ENCODE measurements around the gene AP2S1. TPM values are rescaled to one million over a fixed set of nuclear protein-coding genes. Genes with fewer than 3 reads are reported as not detected.
A peak's percentile ranks its signal among the peaks of the same experiment; 100 is the strongest.

AP2S1 gene
- total and polyA plus RNA-seq, 12 donors = 68.7 to 192 (median 80.7) TPM

- ATAC-seq = no peak
- no peaks in the 10 kb centered on the region for H3K36me3 ChIP-seq
- 1% methylated on average over 19 of the region's 19 CpGs for WGBS, 2 donors
- no peaks in the 10 kb centered on the region for H3K27me3 ChIP-seq
- peak in 1 of 2 donors; percentile 22 for DNase-seq
- peaks cover 14 to 75% (median 52%) of the 10 kb centered on the region in 9 donors for H3K4me1 ChIP-seq
- no peak for TF ChIP-seq CTCF (IDR thresholded peaks at IDR 0.05)
- intact Hi-C loops (cut with DNase I) = loop anchor here in 7 of 10 donors (2.0 to 10.0 kb wide), 6 partner anchors 50 to 129 kb away; no protein-coding TSS in a partner anchor
- H3K4me3 ChIP-seq = peak overlapping the region; percentile 62 to 99 (median 80)
- H3K27ac ChIP-seq = peak overlapping the region; percentile 95 to 100 (median 98)
- no peaks in the 10 kb centered on the region for H3K9me3 ChIP-seq
Measured at GRCh38 chr19:46861691-46862502, 11.3 kb upstream of the AP2S1 start.

GRCh38 chr19:46860846-46861690, 10.4 kb upstream of the AP2S1 start, which contains the start of gene ARHGAP35:
TSS of gene ARHGAP35 (plus strand) at chr19:46860997. CDS start at chr19:46918676, 57,679 bp downstream.
- ATAC-seq (peak in 6 of 8 donors; percentile 0 to 68 (median 34)), DNase-seq (peak in 1 of 2 donors; percentile 43)
- Histone ChIP-seq H3K9me3 (no peaks in the 10 kb centered on the region), H3K36me3 (no peaks in the 10 kb centered on the region), H3K4me3 (peak within 1 kb of the TSS; percentile 62 to 99 (median 80)), H3K4me1 (peaks cover 14 to 74% (median 50%) of the 10 kb centered on the region in 9 donors), H3K27ac (peak within 1 kb of the TSS; percentile 95 to 100 (median 98)), H3K27me3 (no peaks in the 10 kb centered on the region)
- intact Hi-C loops (cut with DNase I) = loop anchor here in 7 of 10 donors (5.0 to 10.0 kb wide), 5 partner anchors 51 to 116 kb away; no protein-coding TSS in a partner anchor
- 1 to 2% methylated on average over 11 to 77 of the region's 91 CpGs for WGBS, 2 donors
- TF ChIP-seq CTCF (IDR thresholded peaks at IDR 0.05) = no peak

GRCh38 chr19:46860125-46860845, 9.6 kb upstream of the AP2S1 start:
- Histone ChIP-seq H3K27ac (peak overlapping the region; percentile 95 to 100 (median 98)), H3K9me3 (no peaks in the 10 kb centered on the region), H3K27me3 (no peaks in the 10 kb centered on the region), H3K4me1 (peaks cover 14 to 73% (median 51%) of the 10 kb centered on the region in 9 donors), H3K36me3 (no peaks in the 10 kb centered on the region), H3K4me3 (peak overlapping the region; percentile 62 to 99 (median 80))
- ATAC-seq (peak; percentile 86 to 93 (median 90)), DNase-seq (peak; percentile 98)
- intact Hi-C loops (cut with DNase I) = loop anchor here in 7 of 10 donors (5.0 to 10.0 kb wide), 5 partner anchors 52 to 117 kb away; no protein-coding TSS in a partner anchor
- TF ChIP-seq CTCF (IDR thresholded peaks at IDR 0.05) = peak in 1 of 9 donors; percentile 16
- 0% methylated on average over 89 of the region's 89 CpGs for WGBS, 2 donors

All from heart right ventricle (tissue), 16 donors.